ENCODE data around the gene PTGFRN.
"Not testable (repeated sequence)": the region's sequence is repeated elsewhere in the genome, so short reads cannot be mapped to it uniquely, and the experiment has no call there.

The PTGFRN gene

GRCh38 chr1:116968724-116969123, 59.0 kb downstream of the PTGFRN start:
- TF ChIP-seq CTCF (IDR thresholded peaks at IDR 0.05) = no peak
- no peak for DNase-seq (ENCODE audit: low spot score)
- H3K4me3 ChIP-seq = no peak overlapping the region
- no peak overlapping the region for H3K27ac ChIP-seq

GRCh38 chr1:116971258-116971860, 61.6 kb downstream of the PTGFRN start:
- DNase-seq (ENCODE audit: low spot score) = no peak
- TF ChIP-seq CTCF (IDR thresholded peaks at IDR 0.05) = no peak
- Histone ChIP-seq H3K4me3 (no peak overlapping the region), H3K27ac (no peak overlapping the region)

GRCh38 chr1:116971965-116972673, 62.4 kb downstream of the PTGFRN start:
- Histone ChIP-seq H3K4me3 (no peak overlapping the region), H3K27ac (no peak overlapping the region)
- TF ChIP-seq CTCF (IDR thresholded peaks at IDR 0.05) = no peak
- no peak for DNase-seq (ENCODE audit: low spot score)

- Histone ChIP-seq H3K27ac (no peak overlapping the region), H3K4me3 (no peak overlapping the region)
- no peak for TF ChIP-seq CTCF (IDR thresholded peaks at IDR 0.05)
- no peak for DNase-seq (ENCODE audit: low spot score)
These were observed 62.9 kb downstream of the PTGFRN start for GRCh38 chr1:116972674-116973030.

- H3K4me3 ChIP-seq; DNase-seq (ENCODE audit: low spot score); H3K27ac ChIP-seq: not testable (repeated sequence)
These were observed 70.6 kb downstream of the PTGFRN start for GRCh38 chr1:116980309-116980708.

DNA sequence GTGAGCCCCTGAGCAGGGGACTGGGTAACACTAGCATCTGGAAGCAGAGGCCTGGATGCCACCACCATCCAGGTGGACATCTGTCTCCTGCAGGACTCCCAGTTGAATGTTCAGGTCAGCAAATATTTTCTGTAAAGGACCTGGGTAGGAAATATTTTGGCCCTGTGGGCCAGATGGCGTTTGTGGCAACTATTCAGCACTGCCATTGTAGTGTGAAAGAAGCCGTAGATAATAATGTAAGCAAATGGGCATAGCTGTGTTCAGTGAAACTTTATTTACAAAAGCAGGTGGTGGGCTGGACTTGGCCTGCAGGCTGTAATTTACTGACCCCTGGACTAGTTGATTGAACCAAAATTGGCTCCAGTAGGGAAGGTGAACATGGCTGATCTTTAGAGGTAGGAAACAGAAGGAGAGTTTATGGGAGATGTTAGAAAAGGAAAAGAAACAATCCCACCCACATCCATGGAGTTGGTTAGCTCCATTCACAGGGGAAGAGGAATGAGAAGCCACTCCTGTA, 71.9 kb downstream of the PTGFRN start:
- no peak for TF ChIP-seq CTCF (IDR thresholded peaks at IDR 0.05)
- DNase-seq (ENCODE audit: low spot score) = no peak
- no peak overlapping the region for H3K4me3 ChIP-seq
- no peak overlapping the region for H3K27ac ChIP-seq

DNA sequence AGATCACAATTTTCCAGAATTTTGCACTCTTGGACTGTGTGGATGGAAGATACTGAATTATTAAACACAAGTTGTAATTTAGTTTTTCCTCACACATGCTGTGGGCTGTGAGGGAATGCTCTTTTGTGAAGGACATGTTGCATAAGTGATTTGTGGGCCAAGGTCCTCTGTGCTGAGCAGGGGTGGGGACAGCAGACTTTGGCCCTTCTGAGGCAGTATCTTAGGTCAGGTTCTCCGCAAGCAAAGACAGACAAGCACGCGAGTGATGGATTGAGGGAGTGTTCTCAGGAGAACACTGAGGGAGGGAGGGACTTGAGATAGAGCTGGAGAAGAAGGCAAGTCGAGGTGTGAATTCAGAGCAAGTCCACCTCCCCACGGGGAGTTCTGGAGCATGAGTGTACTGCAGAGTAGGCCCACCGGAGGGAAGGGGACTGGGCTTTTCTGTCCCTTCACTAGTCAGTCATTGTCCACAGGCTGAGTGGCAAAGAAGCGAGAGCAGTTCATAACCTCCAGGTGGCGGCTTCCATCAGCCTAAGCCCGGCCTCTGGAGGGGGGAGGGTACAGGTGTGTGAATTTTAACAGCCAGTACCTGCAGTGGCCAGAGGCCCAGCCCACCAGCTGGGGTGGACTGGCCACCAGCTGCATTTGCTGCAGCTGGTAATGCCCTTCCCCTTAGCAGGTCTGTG, 72.7 kb downstream of the PTGFRN start:
- Histone ChIP-seq H3K4me3 (no peak overlapping the region), H3K27ac (no peak overlapping the region)
- DNase-seq (ENCODE audit: low spot score) = no peak
- TF ChIP-seq CTCF (IDR thresholded peaks at IDR 0.05) = no peak

Data from coronary artery (tissue), 2 donors.